NCI-H69 (cell line): ENCODE results near the gene POU6F2.
"Not testable (repeated sequence)": the region's sequence is repeated elsewhere in the genome, so short reads cannot be mapped to it uniquely, and the experiment has no call there.

Experiments
- DNase-seq: peaks from one replicate; lab custom pipeline; 2025; lab: John Stamatoyannopoulos, UW

Gene POU6F2

GRCh38 chr7:39353615-39354376 lies 376.1 kb downstream of the POU6F2 start:
- DNase-seq = peak; percentile 95

GRCh38 chr7:39355664-39356063 lies 378.0 kb downstream of the POU6F2 start:
- DNase-seq = no peak

- DNase-seq = no peak
Measured at GRCh38 chr7:39356172-39356925, 378.6 kb downstream of the POU6F2 start.

GRCh38 chr7:39357648-39358047 lies 379.9 kb downstream of the POU6F2 start:
- DNase-seq = peak; percentile 52

GRCh38 chr7:39360038-39360437 lies 382.3 kb downstream of the POU6F2 start:
- no peak for DNase-seq

GRCh38 chr7:39360766-39361165 lies 383.1 kb downstream of the POU6F2 start:
- DNase-seq = no peak

GRCh38 chr7:39365751-39366295 lies 388.1 kb downstream of the POU6F2 start:
- no peak for DNase-seq

- no peak for DNase-seq
Measured at GRCh38 chr7:39367451-39367850, 389.7 kb downstream of the POU6F2 start.

- DNase-seq = no peak
Measured at GRCh38 chr7:39367943-39368342, 390.2 kb downstream of the POU6F2 start.

GRCh38 chr7:39372383-39372782 lies 394.7 kb downstream of the POU6F2 start:
- no peak for DNase-seq

- no peak for DNase-seq
Measured at GRCh38 chr7:39374436-39375040, 396.8 kb downstream of the POU6F2 start.

GRCh38 chr7:39375047-39375873 lies 397.6 kb downstream of the POU6F2 start:
- no peak for DNase-seq

- no peak for DNase-seq
Measured at GRCh38 chr7:39375874-39376190, 398.1 kb downstream of the POU6F2 start.

GRCh38 chr7:39376881-39377280 lies 399.2 kb downstream of the POU6F2 start:
- DNase-seq = not testable (repeated sequence)

- DNase-seq = no peak
Measured at GRCh38 chr7:39379416-39379815, 401.7 kb downstream of the POU6F2 start.

GRCh38 chr7:39383136-39383535 lies 405.4 kb downstream of the POU6F2 start:
- no peak for DNase-seq

- DNase-seq = no peak
Measured at GRCh38 chr7:39384386-39384785, 406.7 kb downstream of the POU6F2 start.

- peak; percentile 38 for DNase-seq
Measured at GRCh38 chr7:39386718-39387117, 409.0 kb downstream of the POU6F2 start.

GRCh38 chr7:39392151-39392550 lies 414.4 kb downstream of the POU6F2 start:
- no peak for DNase-seq

GRCh38 chr7:39394105-39394680 lies 416.5 kb downstream of the POU6F2 start:
- peak; percentile 53 for DNase-seq

- DNase-seq = no peak
Measured at GRCh38 chr7:39399458-39399857, 421.7 kb downstream of the POU6F2 start.

GRCh38 chr7:39399986-39400385 lies 422.3 kb downstream of the POU6F2 start:
- DNase-seq = no peak
